HG03139 (cell line): Measurements from ENCODE around the gene GRM8.
"Not testable (repeated sequence)": the region's sequence is repeated elsewhere in the genome, so short reads cannot be mapped to it uniquely, and the experiment has no call there.

Experiments used
- ATAC-seq: cut with Tn5 transposase; IDR thresholded peaks from one replicate; pipeline ENCODE4 v1.9.1; 2021; ENCODE audit not compliant: unreplicated experiment

The GRM8 gene

GRCh38 chr7:126937171-126937570 lies 315.6 kb downstream of the GRM8 start:
- no peak for ATAC-seq

- ATAC-seq: no peak
Observed at GRCh38 chr7:126931581-126931980, 321.2 kb downstream of the GRM8 start.

- ATAC-seq: no peak
Observed at GRCh38 chr7:126930166-126930565, 322.6 kb downstream of the GRM8 start.

GRCh38 chr7:126924477-126924876 lies 328.3 kb downstream of the GRM8 start:
- ATAC-seq: no peak

GRCh38 chr7:126911627-126912026 lies 341.1 kb downstream of the GRM8 start:
- ATAC-seq: not testable (repeated sequence)

- ATAC-seq: not testable (repeated sequence)
Observed at GRCh38 chr7:126908564-126908963, 344.2 kb downstream of the GRM8 start.

- not testable (repeated sequence) for ATAC-seq
Observed at GRCh38 chr7:126907657-126908056, 345.1 kb downstream of the GRM8 start.

- ATAC-seq: not testable (repeated sequence)
Observed at GRCh38 chr7:126905255-126905654, 347.5 kb downstream of the GRM8 start.

- ATAC-seq: not testable (repeated sequence)
Observed at GRCh38 chr7:126901041-126901765, 351.5 kb downstream of the GRM8 start.

GRCh38 chr7:126887980-126888379 lies 364.8 kb downstream of the GRM8 start:
- not testable (repeated sequence) for ATAC-seq

- ATAC-seq: not testable (repeated sequence)
Observed at GRCh38 chr7:126887560-126887959, 365.2 kb downstream of the GRM8 start.

GRCh38 chr7:126882730-126883129 lies 370.0 kb downstream of the GRM8 start:
- ATAC-seq: not testable (repeated sequence)

- not testable (repeated sequence) for ATAC-seq
Observed at GRCh38 chr7:126881908-126882307, 370.8 kb downstream of the GRM8 start.

GRCh38 chr7:126881315-126881714 lies 371.4 kb downstream of the GRM8 start:
- ATAC-seq: no peak

GRCh38 chr7:126876536-126876935 lies 376.2 kb downstream of the GRM8 start:
- not testable (repeated sequence) for ATAC-seq

- ATAC-seq: peak; percentile 73
Observed at GRCh38 chr7:126856691-126857291, 395.9 kb downstream of the GRM8 start.

- ATAC-seq: no peak
Observed at GRCh38 chr7:126845331-126845730, 407.4 kb downstream of the GRM8 start.

GRCh38 chr7:126843883-126844282 lies 408.9 kb downstream of the GRM8 start:
- no peak for ATAC-seq

GRCh38 chr7:126843336-126843735 lies 409.4 kb downstream of the GRM8 start:
- no peak for ATAC-seq

- no peak for ATAC-seq
Observed at GRCh38 chr7:126842451-126842850, 410.3 kb downstream of the GRM8 start.

GRCh38 chr7:126840869-126841268 lies 411.9 kb downstream of the GRM8 start:
- no peak for ATAC-seq

- ATAC-seq: no peak
Observed at GRCh38 chr7:126839624-126840023, 413.1 kb downstream of the GRM8 start.

GRCh38 chr7:126838194-126838593 lies 414.5 kb downstream of the GRM8 start:
- ATAC-seq: no peak
